HEK293T (cell line): ENCODE data around the gene CEP43.

Experiments used
- ARNT ChIP-seq: fragments of 450-650 bp; IDR thresholded peaks from 2 replicates; pipeline ENCODE4 v1.6.1; 2017; ENCODE audit warnings: mild to moderate bottlenecking
- BHLHE40 ChIP-seq: fragments of 450-650 bp; IDR thresholded peaks from 2 replicates; pipeline ENCODE4 v1.6.1; 2016; ENCODE audit warnings: mild to moderate bottlenecking, moderate library complexity, borderline replicate concordance
- CTBP1 ChIP-seq: fragments of 450-650 bp; IDR thresholded peaks from 2 replicates; pipeline ENCODE4 v1.6.1; 2016; ENCODE audit warnings: borderline replicate concordance
- FOXA1 ChIP-seq: fragments of 450-650 bp; IDR thresholded peaks from 2 replicates; pipeline ENCODE4 v1.6.1; 2016; ENCODE audit warnings: mild to moderate bottlenecking
- FOXM1 ChIP-seq: fragments of 450-650 bp; IDR thresholded peaks from 2 replicates; pipeline ENCODE4 v1.6.1; 2017; ENCODE audit warnings: mild to moderate bottlenecking, borderline replicate concordance

- TF ChIP-seq ARNT (no peak), BHLHE40 (no peak), FOXM1 (no peak), FOXA1 (no peak), CTBP1 (no peak)
Measured at GRCh38 chr6:166957805-166958076, 41.5 kb upstream of the CEP43 start.
